Femur (tissue), 1 donor: ENCODE data around the gene CERS5.

ENCODE experiments used
- DNase-seq: peaks from one replicate; pipeline ENCODE4 v3.0.0-alpha.2; 2017

CERS5 gene, protein sequence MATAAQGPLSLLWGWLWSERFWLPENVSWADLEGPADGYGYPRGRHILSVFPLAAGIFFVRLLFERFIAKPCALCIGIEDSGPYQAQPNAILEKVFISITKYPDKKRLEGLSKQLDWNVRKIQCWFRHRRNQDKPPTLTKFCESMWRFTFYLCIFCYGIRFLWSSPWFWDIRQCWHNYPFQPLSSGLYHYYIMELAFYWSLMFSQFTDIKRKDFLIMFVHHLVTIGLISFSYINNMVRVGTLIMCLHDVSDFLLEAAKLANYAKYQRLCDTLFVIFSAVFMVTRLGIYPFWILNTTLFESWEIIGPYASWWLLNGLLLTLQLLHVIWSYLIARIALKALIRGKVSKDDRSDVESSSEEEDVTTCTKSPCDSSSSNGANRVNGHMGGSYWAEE

DNA sequence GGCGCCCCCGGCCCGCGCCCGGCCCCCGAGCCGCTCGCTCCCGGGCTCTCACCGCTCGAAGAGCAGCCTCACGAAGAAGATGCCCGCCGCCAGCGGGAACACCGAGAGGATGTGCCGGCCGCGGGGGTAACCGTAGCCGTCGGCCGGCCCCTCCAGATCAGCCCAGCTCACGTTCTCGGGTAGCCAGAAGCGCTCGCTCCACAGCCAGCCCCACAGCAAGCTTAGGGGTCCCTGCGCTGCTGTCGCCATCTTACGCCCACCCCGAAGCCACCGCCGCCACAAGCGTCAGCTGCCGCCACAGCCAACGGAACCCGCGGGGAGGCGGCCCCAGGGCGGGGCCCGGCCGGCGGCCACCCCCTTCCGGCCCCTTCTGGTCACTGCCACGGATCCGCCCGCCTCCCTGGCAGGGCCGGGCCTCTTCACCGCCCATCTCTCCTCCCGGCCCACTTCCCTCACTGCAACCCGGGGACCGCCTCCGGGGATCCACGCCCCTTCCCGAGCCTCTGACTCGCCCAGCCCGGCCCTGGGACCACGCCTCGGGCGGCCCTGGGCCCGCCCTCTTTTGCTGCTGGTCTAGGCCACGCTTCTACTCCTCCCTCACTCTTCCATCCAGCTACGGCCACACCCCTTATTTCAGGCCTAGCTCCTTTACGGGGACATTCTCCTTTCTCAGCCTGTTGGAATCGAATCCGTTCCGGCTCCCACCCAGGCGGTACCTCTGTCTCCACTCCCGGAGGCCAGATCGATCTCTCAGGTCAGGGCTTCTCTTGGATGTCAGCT lies at the start of gene CERS5:
CERS5 (minus strand) TSS at position 321 of the 780 bp plus-strand sequence; CDS start at position 249, 72 bp downstream.
- peak; percentile 100 for DNase-seq

DNA sequence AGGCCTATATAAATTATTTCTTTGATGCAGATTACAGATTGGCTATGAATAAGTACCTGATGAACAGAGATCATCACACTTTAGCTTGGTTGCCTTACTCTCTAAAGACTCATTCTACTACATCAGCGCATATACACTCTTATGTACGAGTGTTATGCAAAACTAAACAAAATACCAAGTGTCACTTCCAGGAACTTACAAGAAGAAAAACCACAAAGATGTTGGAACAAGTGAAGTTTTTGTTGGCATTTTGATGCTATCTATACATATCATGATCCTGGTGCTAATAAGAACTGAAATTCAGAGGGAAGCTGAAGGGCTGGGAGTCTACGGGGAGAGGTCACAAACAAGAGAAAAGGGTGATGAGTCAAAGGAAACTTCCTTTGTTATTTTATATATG lies 47.9 kb upstream of the CERS5 start:
- no peak for DNase-seq

DNA sequence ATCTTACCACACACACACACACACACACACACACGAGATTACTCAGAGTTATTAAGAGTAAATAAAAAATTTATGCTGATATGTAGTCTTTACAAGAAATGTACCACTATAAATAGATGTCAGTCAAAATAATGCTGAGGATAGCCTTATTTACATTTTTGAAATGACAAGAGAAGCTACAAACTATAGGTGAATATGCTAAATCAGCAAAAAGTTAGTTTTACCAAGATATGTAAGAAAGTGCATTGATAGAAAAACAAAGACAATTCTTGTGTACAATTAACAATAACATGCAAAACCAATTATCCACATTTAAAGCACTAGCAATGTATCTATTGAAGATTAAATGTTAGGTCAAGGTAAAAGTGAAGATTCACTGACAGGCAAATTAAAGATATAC lies 46.8 kb upstream of the CERS5 start:
- DNase-seq, result no peak

DNA sequence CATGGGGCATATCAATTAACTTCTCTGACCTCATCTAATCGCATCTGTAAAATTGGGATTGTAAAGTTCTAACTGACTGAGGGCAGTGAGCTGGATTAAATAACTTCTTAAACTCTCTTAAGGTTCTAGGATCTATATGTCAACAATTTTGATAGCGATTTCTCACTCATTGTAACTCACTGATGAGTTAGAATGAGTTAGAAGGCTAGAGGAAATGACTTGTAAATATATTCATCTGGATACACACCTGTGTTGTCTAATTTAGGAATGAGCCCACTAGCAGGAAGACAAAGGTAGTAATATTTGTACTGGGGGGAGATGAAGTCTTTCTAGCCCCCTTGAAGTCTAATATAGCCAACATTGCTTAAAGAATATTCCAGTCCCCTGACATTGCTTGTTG lies 46.3 kb upstream of the CERS5 start:
- no peak for DNase-seq

DNA sequence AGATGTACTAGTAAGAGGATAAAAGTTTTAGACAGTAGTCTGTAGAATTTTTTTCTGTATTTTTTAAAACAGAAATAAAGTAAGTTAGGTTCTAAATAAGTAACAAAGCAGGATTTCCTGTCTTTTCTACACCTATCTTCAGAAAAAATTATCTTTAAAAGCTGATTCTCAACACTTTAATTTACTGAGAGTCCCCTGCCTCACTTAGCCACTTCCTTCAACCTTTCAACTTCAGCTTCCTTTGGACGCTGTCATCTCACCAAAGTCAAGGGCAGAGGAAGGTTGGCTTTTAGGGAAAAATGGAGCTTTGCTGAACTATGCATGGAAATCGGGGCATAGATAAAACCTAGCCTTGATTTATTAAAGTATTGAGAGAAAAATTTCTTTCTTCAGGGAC lies 44.9 kb upstream of the CERS5 start:
- DNase-seq, result no peak

DNA sequence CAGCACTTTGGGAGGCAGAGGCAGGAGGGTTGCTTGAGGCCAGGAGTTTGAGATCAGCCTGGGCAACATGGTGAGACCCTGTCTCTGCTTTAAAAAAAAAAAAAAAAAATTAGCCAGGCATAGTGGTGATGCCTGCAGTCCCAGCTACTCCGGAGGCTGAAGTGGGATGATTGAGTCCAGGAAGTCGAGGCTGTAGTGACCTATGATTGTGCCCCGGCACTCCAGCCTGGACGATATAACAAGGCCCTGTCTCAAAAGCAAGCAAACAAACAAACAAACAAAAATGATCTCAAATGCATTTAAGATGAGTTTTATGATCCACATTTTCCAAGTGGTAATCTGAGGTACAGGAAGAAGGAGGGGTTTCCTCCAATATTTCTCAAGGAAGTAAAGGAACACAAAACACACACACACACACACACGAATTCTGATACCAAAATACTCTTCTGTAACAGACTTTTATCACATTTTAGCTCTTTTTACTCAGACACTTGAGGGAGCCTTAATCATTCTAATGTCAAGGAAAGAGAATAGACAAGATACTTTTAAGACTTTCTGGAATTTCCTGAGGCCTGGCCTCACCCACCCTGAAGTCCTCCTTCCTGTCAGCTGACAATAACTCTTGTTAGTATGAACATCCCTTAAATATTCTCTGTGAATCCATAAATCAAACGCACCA lies 44.4 kb upstream of the CERS5 start:
- DNase-seq, result no peak

DNA sequence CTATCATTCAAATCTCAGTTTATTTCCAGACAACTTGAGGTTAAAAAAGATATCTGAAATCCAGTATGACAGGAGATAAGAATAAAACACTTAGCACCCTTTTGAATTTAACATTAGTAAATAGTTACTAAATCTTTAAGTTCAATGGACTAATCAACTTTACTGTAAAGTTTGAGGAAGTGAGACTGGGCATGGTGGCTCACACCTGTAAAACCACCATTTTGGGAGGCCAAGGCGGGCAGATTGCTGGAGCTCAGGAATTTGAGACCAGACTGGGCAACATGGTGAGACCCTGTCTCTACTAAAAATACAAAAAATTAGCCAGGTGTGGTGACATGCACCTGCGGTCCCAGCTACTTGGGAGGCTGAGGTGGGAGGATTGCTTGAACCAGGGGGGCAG lies 40.3 kb upstream of the CERS5 start:
- no peak for DNase-seq

DNA sequence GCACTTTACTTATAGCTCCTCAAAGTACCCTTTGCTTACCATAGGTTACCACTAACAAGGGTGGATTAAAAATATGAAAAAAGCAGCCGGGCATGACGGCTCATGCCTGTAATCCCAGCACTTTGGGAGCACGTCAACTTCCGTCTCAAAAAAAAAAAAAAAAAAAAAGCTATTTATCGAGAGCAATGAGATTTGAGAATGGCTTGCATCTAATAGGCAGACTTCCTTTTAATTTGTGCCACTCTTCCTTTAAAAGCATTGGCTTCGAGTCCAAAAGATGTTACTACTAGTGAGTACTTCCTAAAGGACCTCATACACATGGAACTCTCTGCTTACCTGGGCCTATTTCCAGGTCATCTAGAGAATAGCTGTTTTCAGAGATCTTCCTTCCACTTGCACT lies 38.5 kb upstream of the CERS5 start:
- no peak for DNase-seq

DNA sequence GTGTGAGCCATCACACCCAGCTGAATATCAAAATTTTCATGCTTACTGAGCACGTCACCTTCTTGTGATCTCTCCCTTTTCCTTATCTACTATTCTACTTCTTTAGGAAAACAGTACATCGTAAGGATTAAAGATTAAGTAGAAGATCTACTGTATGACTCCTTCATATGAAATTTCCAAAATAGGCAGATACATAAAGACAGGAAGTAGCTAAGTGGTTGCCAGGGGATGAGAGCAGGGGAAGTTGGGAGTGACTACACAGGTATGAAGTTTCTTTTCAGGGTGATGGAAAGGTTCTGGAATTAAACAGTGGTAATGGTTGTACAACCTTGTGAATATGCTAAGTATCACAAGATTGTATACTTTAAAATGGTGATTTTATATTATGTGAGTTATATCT lies 36.5 kb upstream of the CERS5 start:
- no peak for DNase-seq

DNA sequence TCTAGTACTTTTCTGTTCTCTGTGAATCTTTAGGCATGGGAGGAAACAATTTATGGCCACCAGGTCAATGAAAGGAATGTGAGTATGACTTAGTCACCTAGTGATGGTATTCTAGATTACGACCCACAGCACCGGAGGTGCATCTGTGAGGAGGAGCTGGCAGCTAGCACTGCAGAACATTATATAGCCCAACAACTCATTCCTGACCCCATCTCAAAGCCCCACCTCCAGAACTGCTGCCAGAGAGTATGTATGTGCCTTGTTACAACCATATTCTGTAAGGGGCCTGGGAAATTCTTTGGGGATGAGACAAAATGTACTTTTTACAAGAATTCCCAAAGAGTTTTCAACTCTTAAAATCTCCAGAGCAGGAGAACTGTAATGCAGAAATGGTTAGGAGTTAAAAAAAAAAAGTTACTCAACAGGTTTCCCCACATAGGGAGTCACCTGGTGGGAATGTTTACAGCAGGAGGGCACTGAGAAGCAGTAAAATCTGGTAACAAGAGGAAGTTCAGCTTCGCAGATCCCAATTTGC lies 34.9 kb upstream of the CERS5 start:
- DNase-seq, result no peak

DNA sequence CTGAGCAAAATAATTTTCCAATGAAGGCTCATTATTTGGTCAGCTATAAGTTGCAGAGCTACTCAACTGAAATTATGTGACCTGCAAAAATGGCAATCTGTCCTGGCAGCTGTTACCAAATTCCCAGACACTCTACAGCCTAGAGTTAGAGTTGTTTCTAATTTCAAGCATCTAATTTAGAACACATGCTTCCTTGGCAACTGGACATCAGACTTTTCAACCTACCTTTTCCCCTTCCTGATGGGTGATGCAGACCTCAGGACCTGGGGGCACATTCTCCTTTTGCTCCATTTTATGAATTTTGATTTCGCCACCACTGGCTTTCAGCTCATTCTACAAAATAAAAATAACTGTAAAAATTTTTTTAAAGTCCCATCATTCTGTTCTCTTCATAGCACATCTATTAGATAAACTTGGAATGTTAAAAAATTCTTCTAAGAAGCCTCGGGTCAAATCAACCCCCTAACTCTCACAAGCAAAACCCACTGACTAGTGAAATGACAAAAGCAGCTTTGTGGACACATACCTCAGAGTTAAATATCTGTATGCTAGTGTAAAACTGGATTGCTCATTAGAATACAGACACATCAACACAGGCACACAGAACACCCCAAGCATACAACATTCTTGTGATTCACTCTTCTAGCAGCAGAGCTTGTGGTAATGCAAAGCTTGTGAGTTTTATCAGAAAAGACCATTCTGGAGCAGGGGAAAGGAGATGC lies 33.5 kb upstream of the CERS5 start:
- peak; percentile 36 for DNase-seq

DNA sequence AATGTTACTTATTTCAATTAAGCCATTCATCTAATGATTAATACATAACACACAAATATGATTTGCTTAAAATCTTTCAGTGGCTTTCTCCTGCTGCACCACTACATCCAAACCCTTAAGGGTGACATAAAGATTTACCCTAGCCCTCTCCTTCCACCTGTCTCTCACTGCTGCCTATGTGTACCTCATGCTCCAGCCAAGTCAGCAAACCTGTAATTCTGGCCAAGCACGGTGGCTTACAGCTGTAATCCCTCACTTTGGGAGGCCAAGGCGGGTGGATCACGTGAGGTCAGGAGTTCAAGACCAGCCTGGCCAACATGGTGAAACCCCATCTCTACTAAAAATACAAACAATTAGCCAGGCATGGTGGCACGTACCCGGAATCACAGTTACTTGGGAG lies 31.7 kb upstream of the CERS5 start:
- no peak for DNase-seq

DNA sequence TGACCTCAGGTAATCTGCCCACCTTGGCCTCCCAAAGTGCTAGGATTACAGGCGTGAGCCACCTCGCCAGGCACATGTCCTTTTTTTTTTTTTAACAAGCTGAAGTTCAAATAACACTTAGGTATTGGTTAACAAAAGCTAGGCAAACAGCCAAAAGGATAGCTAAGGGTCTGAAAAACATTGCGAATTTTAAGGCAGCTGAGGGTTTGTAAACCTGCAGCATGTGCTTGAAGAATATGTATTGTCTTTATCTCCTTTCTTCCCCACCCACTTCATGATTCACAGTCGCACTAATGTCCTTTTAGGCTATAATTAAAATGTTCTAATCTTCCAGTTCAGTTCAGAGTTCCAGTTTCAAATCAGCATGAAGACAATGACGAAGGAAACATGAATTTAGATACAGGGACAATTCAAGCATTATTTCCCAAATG lies 30.1 kb upstream of the CERS5 start:
- DNase-seq, result no peak

DNA sequence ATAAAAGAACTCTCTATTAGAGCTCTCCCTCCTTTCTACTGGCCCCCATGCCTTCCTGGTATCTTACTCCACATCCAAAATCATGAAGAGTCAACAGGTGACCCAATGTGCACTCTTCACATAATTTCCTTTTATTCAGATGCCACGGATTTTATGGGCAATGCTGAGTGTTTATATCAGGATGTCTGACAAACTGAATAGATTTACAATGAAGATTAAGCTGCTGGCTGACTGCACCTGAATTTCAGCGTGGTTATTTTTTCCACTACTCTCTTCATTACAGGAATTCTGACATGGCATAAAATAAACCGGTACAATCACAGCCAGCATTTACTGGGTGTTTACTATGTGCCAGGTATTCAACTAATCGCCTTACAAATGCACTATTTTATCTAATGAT lies 29.4 kb upstream of the CERS5 start:
- no peak for DNase-seq

DNA sequence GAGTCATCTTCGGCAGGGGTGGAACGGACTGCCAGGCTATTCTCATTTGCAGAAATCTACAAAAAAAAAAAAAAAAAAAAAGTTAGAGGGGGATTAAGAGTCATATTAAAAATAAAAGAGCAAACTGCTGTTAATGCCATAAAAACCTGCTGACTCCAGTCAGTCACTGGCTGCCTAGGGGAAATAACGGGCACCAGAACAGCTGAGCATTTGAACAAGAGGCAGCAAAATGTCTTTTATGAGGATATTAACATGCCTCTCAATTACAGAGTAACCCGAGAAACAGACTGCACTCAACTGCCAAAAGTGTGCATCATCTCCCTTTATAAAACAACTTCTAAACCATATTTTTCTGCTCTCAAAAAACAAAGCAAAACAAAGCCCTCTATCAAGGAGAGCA lies 28.7 kb upstream of the CERS5 start:
- DNase-seq, result peak; percentile 53

DNA sequence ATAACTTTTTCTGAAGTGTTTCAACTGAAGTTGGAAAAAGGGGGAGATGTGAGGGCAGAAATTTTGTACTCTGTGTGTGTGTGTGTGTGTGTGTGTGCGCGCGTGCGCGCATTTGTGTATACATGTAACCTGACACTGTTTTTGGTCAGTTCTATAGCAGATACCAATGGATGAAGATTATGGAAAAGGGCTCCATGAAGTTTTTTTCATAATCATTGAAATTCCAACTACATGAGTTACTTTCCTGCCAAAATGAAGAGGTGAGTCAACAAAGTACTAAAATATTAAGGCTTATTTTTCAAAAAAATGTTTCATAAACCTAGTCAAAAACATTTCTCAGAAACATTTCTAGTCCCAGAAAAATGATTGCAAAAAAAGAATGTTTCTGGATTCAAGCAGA lies 25.7 kb upstream of the CERS5 start:
- DNase-seq, result no peak

DNA sequence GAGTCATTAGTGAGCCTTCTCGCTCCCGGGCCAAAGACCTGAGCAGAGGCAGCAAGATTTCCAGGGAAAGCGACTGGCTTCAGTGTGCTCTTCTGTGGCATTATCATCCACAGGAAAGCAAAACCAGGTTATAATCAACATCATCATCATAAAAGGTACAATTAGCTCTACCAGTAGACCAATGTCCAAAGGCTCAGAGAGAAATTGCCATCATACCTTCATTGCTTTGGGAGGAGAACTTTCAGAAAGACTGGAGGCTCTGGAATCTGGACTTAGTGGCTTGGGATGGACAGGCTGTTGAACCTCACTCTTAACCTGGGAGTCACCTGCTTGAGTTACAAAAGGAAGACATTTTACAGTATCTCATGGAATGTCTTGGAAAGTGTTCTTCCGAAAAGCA lies 25.1 kb upstream of the CERS5 start:
- no peak for DNase-seq

DNA sequence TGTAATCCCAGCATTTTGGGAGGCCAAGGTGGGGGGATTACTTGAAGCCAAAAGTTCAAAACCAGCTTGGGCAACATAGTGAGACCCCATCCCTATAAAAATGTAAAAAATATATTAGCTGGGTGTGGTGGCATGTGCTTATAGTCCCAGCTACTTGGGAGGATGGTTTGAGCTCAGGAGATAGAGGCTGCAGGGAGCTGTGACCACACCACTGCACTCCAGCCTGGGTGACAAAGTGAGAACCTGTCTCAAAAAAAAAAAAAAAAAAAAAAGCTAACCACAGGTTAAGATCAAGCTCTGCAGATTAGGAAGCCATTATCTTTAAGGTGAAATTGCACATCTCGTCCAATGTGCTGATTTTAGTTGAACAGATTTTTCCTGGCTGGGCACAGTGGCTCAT lies 23.7 kb upstream of the CERS5 start:
- no peak for DNase-seq

DNA sequence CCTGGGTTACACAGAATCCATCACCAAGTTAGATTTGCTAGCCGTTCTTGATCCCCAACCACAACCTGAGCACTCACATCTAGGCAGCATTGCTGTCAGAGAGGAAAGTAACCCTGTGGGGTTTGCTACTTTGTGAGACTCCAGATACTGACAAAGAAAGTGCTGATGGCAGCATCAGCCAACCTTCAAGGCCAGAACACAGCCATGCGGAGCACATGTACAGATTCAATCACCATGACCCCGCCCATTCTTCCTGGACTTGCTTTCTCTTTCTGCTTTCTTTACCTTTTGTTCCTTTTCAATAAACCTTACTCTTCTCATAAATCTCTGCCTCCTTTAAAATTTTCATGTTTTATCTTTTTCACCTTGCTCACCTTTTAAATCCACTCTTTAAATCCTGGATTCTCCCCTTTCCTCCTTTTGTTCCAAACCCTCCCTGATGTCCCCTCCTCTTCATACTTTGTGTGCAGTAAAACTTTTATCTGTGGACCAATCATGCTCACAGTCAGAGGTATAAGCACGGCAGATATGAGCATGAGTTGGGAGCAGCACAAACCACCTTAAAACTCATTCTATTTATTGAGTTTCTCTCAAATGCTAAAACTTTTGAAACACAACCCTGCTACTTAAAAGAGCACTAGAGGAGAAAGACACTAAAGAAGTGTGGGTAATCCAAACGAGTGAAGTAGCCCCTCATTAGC lies 21.9 kb upstream of the CERS5 start:
- no peak for DNase-seq

DNA sequence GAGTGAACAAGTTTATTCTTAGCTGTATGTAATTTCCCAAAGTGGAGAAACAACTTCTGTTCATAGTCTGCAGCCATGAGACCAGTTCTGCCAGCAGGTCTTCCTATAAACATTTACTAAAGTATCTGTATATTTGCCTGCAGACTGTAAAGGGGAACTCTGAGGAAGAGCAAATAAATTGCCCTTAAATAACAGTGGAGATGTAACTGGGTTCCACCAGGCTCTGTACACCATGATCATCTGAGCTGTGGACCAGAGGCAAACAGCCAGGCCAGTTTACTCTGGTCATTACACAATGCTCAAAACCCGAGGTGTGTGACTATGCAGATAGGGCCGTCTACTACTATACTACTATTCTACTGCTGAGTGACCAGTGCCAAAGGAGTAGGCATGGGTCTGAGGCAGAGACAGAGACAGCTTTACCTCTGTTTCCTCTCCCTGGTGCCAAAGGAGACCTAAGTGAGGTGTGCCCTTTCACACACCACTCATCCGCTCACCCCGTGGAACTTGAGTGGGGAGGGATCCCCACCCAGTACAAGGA lies 21.1 kb upstream of the CERS5 start:
- DNase-seq, result no peak

DNA sequence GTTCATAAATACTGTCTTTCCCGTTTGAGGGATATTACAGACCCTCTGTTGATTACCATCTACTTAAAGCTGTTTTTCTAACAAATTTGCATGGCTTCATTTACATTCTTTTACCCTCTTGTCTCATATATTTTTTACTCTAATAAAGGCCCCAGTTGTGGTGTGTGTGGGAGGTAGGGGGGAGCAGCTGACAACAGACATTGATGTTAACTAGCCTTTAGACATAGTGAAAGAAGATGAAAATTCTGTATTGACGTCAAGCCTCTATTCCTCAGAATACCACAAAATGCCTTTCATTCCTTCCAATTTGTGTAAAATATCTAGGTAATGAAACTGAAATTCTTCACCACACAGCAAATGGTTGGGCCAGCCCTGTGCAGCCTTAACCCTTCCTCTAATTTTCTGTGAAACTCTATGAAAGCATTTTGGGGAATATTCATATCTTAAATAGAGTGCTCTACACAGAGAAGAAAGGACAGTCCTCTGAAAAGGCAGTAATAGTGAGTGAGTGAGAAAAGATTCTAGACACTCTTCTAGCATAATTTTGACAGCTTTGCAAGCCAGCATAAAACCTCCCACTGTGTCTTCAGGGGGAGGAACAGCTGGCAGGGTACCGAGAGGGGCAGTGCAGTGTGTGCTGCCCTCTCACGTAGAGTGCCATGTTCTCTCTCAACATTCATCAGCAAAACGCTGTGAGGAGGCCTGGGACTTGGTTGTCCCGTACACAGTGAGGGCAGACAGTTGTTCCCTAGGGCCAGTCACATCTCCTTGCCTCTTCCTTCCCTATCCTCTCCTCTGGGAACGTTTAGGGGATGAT lies 20.1 kb upstream of the CERS5 start:
- DNase-seq, result no peak
